Erythroblast (primary cell): ENCODE results near the gene IGLON5.

Source experiments
- GATA1 ChIP-seq: IDR thresholded peaks from 2 replicates; pipeline ENCODE4 v1.6.1; 2011; ENCODE audit warnings: low read depth, mild to moderate bottlenecking, control low read depth, low read length, moderate library complexity
- POLR2A ChIP-seq: IDR thresholded peaks from 2 replicates; pipeline ENCODE4 v1.6.1; 2011; ENCODE audit warnings: mild to moderate bottlenecking, low read length

- TF ChIP-seq POLR2A (no peak), GATA1 (no peak)
Observed at GRCh38 chr19:51331716-51332115, 20.3 kb downstream of the IGLON5 start.
